ENCODE results near the gene IGFL1. TPM values are rescaled to one million over a fixed set of nuclear protein-coding genes. Genes with fewer than 3 reads are reported as not detected.

The IGFL1 gene
- total RNA-seq, 1 experiment from 2014 or later, result not detected

DNA sequence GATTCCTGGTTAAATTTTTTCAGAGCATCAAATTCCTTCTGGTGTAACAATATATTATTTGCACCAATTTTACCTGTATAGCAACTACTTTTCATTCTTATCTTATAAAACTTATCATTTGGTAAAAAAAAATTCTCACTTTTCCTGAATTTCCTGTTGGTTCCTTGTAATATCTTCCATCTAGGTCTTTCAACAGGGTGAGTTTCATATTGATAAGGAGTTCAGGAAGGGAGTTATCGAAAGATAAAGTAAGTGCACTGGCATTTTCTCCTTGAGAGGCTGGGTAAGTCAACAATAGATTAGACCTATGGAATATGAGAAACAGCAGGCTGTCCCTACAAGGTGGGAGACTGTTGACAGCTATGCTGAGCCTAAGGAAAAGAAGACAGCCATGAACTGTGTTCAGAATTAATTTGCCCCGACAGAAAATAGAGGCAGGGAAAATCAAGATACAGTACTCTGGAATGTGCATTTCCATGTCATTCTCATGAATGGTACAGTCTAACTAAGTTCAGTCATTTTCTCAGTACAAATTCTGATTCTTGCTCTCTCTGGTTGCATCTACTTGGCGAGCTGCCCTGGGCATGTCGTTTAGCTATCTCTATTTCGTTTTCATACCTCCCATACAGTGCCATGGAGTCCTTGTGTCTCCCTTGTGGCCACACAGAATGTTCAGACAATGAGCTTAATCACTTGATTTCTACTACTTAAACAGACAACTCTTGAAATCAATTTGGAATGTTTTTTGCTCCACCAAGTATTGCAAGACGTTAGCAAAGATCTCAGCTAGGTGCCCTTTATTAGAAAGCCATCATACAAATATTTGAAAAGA, 9.9 kb downstream of the IGFL1 start:
- ChIA-PET POLR2A (no interaction called here), RAD21 (ENCODE audit: low non-redundant PET in 1 of 2, low total read pairs in 2 of 2, uncharacterized antibody in 2 of 2, unreplicated experiment in 2 of 2) (no interaction called here), CTCF (interaction anchor here (0.8 kb wide), 1 partner anchor 211 kb away, joined by 3 read pairs; no protein-coding TSS in a partner anchor)
- Histone ChIP-seq H3K9me3 (ENCODE audit: control insufficient read depth in 1 of 2, insufficient read depth in 1 of 2, low read depth in 1 of 2, low read length in 2 of 2) (no peaks in the 10 kb centered on the region), H3K79me2 (ENCODE audit: insufficient read depth, low read length) (no peaks in the 10 kb centered on the region), H3K9ac (ENCODE audit: low read length) (no peak overlapping the region), H2AFZ (ENCODE audit: low read depth, low read length, poor library complexity, severe bottlenecking) (no peak overlapping the region), H3K27ac (ENCODE audit: low read depth, low read length) (no peak overlapping the region), H3K4me3 (replicated peaks in 1 of 2; ENCODE audit: low read depth in 1 of 2, low read length in 2 of 2) (no peak overlapping the region), H3K4me1 (ENCODE audit: control insufficient read depth in 1 of 2, insufficient read depth in 2 of 2, low read length in 2 of 2) (no peaks in the 10 kb centered on the region), H3K4me2 (ENCODE audit: low read length) (no peak overlapping the region), H3K36me3 (ENCODE audit: control insufficient read depth in 1 of 2, insufficient read depth in 2 of 2, low read length in 2 of 2) (no peaks in the 10 kb centered on the region), H4K20me1 (ENCODE audit: insufficient read depth) (no peaks in the 10 kb centered on the region; the same call in 1 of the 2 replicates), H3K9me2 (ENCODE audit: insufficient read depth) (no peaks in the 10 kb centered on the region), H3K27me3 (ENCODE audit: insufficient read depth, low read length) (peaks cover 60% of the 10 kb centered on the region)
- BruUV-seq (replicated peaks), result no TSS peak
- TF ChIP-seq EZH2phosphoT487 (IDR thresholded peaks at IDR 0.05; ENCODE audit: borderline replicate concordance) (no peak), TCF7L2 (IDR thresholded peaks at IDR 0.05; ENCODE audit: borderline replicate concordance, extremely low read depth, insufficient read depth, insufficient read length) (no peak), MAX (IDR thresholded peaks at IDR 0.05) (no peak), CEBPB (IDR thresholded peaks at IDR 0.05; ENCODE audit: low read depth) (no peak), REST (IDR thresholded peaks at IDR 0.05; ENCODE audit: low read depth) (no peak), ZNF274 (IDR thresholded peaks at IDR 0.05; ENCODE audit: low read depth, low read length) (no peak), YY1 (IDR thresholded peaks at IDR 0.05; ENCODE audit: extremely low read depth, insufficient replicate concordance, low read depth, low read length) (no peak), CBX3 (IDR thresholded peaks at IDR 0.05; ENCODE audit: low read depth) (no peak), POLR2A (IDR thresholded peaks at IDR 0.05; ENCODE audit: borderline replicate concordance, extremely low read depth, insufficient read depth, insufficient read length) (no peak), ZFX (IDR thresholded peaks at IDR 0.05) (no peak), POLR2AphosphoS5 (IDR thresholded peaks at IDR 0.05; ENCODE audit: low read depth, low read length) (no peak), RAD21 (IDR thresholded peaks at IDR 0.05; ENCODE audit: low read depth) (no peak), FOSL1 (IDR thresholded peaks at IDR 0.05; ENCODE audit: low read depth) (no peak), EZH2 (IDR thresholded peaks at IDR 0.05) (no peak), SRF (IDR thresholded peaks at IDR 0.05; ENCODE audit: low read depth) (no peak), SIN3A (IDR thresholded peaks at IDR 0.05; ENCODE audit: low read depth) (no peak), SP1 (IDR thresholded peaks at IDR 0.05; ENCODE audit: low read depth) (no peak), CTCF (IDR thresholded peaks at IDR 0.05 in 2 of 3, conservative IDR thresholded peaks at IDR 0.05 in 1 of 3; ENCODE audit: borderline replicate concordance in 1 of 3, insufficient read depth in 1 of 3, low read depth in 2 of 3, low read length in 2 of 3) (no peak)
- intact Hi-C loops (cut with micrococcal nuclease), result no loop called here
- no peak for ATAC-seq
- no peak for DNase-seq (ENCODE audit: low read depth, low spot score)
